A673 (cell line): ENCODE data around the gene ISY1. TPM values are rescaled to one million over a fixed set of nuclear protein-coding genes. Genes with fewer than 3 reads are reported as not detected.

Source experiments
- BruUV-seq: library from RNA; stranded (reverse); fragments of 400-500 nt; replicated peaks from 2 replicates; lab custom pipeline; 2021; lab: Mats Ljungman, UMichigan
- CTCF ChIA-PET: fragments of 300-600 bp; sonication (Branson Sonifier 250); formaldehyde crosslinking; loops from one replicate; lab custom pipeline; 2022; ENCODE audit warnings: antibody characterized with exemption; lab: Charles Lee
- POLR2A ChIA-PET: fragments of 300-600 bp; sonication (Branson Sonifier 250); formaldehyde crosslinking; loops from one replicate; lab custom pipeline; 2022; ENCODE audit warnings: antibody characterized with exemption; ENCODE audit not compliant: low non-redundant PET; lab: Charles Lee
- DNase-seq: peaks from one replicate; pipeline ENCODE4 v3.0.0-alpha.2; 2015; ENCODE audit warnings: low spot score
- H3K27ac ChIP-seq: fragments of 200-600 bp; sonication (generic); 2 replicates; pipeline ENCODE4 v1.5.1; 2016; ENCODE audit warnings: mixed run types, low read depth, mild to moderate bottlenecking, mixed read lengths, antibody characterized with exemption, low read length; ENCODE audit not compliant: poor library complexity, severe bottlenecking
- H3K27me3 ChIP-seq: fragments of 200-600 bp; sonication (generic); replicated peaks from 2 replicates; pipeline ENCODE4 v1.6.1; 2017; ENCODE audit warnings: mixed run types, low read depth, mild to moderate bottlenecking, mixed read lengths, antibody characterized with exemption, low read length; ENCODE audit not compliant: insufficient read depth, poor library complexity
- H3K36me3 ChIP-seq: fragments of 200-600 bp; sonication (generic); 2 replicates; pipeline ENCODE4 v1.6.1; 2016; ENCODE audit warnings: mixed run types, mild to moderate bottlenecking, mixed read lengths, antibody characterized with exemption, low read length; ENCODE audit not compliant: insufficient read depth, poor library complexity, severe bottlenecking
- H3K4me1 ChIP-seq: fragments of 200-600 bp; sonication (generic); 2 replicates; pipeline ENCODE4 v1.6.1; 2017; ENCODE audit warnings: mixed run types, mild to moderate bottlenecking, mixed read lengths, antibody characterized with exemption, low read length; ENCODE audit not compliant: insufficient read depth, poor library complexity, severe bottlenecking
- H3K4me3 ChIP-seq: fragments of 200-600 bp; sonication (generic); 2 replicates; pipeline ENCODE4 v1.5.1; 2016; ENCODE audit warnings: low read depth, mixed run types, mild to moderate bottlenecking, mixed read lengths, low read length; ENCODE audit not compliant: poor library complexity, severe bottlenecking
- H3K9me3 ChIP-seq: fragments of 200-600 bp; sonication (generic); 2 replicates; pipeline ENCODE4 v1.6.1; 2016; ENCODE audit warnings: mixed run types, low read depth, mild to moderate bottlenecking, mixed read lengths, antibody characterized with exemption, low read length; ENCODE audit not compliant: poor library complexity, severe bottlenecking
- CTCF ChIP-seq: fragments of 300-800, 200-600 bp; sonication (generic); conservative IDR thresholded peaks from 2 replicates; pipeline ENCODE4 v1.5.1; 2017; ENCODE audit warnings: low read depth, mild to moderate bottlenecking, antibody characterized with exemption, low read length, moderate library complexity, mixed read lengths
- EZH2 ChIP-seq: fragments of 200-600 bp; sonication (generic); IDR thresholded peaks from 2 replicates; pipeline ENCODE4 v1.6.1; 2017; ENCODE audit warnings: borderline replicate concordance, low read depth, mild to moderate bottlenecking, mixed read lengths, antibody characterized with exemption, low read length; ENCODE audit not compliant: poor library complexity, severe bottlenecking
- intact Hi-C: fragments of 100-400 bp; cut with micrococcal nuclease; formaldehyde crosslinking; loops from one replicate; pipeline ENCODE4 v1.10.0; 2022; ENCODE audit not compliant: unreplicated experiment
- total RNA-seq: library from RNA; stranded (reverse); gene quantifications from 2 replicates; pipeline ENCODE4 v1.2.3, GENCODE V29; 2021

The ISY1 gene
- total RNA-seq, 1 experiment from 2014 or later, result 46.2 TPM

- no peaks in the 10 kb centered on the region for H3K9me3 ChIP-seq
- H3K4me1 ChIP-seq, result no peaks in the 10 kb centered on the region
- no peak for DNase-seq
- no peak overlapping the region for H3K4me3 ChIP-seq
- H3K27me3 ChIP-seq, result no peaks in the 10 kb centered on the region
- BruUV-seq, result no TSS peak
- no peak for TF ChIP-seq EZH2
- no peak for TF ChIP-seq CTCF
- POLR2A ChIA-PET, result no interaction called here
- H3K27ac ChIP-seq, result no peak overlapping the region
- no peaks in the 10 kb centered on the region for H3K36me3 ChIP-seq
- CTCF ChIA-PET, result no interaction called here
- intact Hi-C loops, result no loop called here
Measured at GRCh38 chr3:129082026-129082425, 78.8 kb downstream of the ISY1 start.

GRCh38 chr3:129081503-129081902 lies 79.4 kb downstream of the ISY1 start:
- intact Hi-C loops, result no loop called here
- H3K27ac ChIP-seq, result no peak overlapping the region
- TF ChIP-seq EZH2, result no peak
- TF ChIP-seq CTCF, result no peak
- POLR2A ChIA-PET, result no interaction called here
- DNase-seq, result no peak
- no peaks in the 10 kb centered on the region for H3K9me3 ChIP-seq
- H3K27me3 ChIP-seq, result no peaks in the 10 kb centered on the region
- CTCF ChIA-PET, result no interaction called here
- H3K36me3 ChIP-seq, result no peaks in the 10 kb centered on the region
- H3K4me3 ChIP-seq, result no peak overlapping the region
- no TSS peak for BruUV-seq
- H3K4me1 ChIP-seq, result no peaks in the 10 kb centered on the region

- intact Hi-C loops, result no loop called here
- no peaks in the 10 kb centered on the region for H3K4me1 ChIP-seq
- H3K36me3 ChIP-seq, result no peaks in the 10 kb centered on the region
- ChIA-PET POLR2A (no interaction called here), CTCF (no interaction called here)
- DNase-seq, result no peak
- no peaks in the 10 kb centered on the region for H3K27me3 ChIP-seq
- TF ChIP-seq CTCF, result no peak
- BruUV-seq, result no TSS peak
- H3K4me3 ChIP-seq, result no peak overlapping the region
- no peaks in the 10 kb centered on the region for H3K9me3 ChIP-seq
- H3K27ac ChIP-seq, result no peak overlapping the region
Measured at GRCh38 chr3:129078510-129078909, 82.4 kb downstream of the ISY1 start.

Other genes starting within 250 kb of the ISY1 start
- gene CFAP92, start 167.0 kb downstream of the ISY1 start, total RNA-seq, result 0.26 TPM in 1 of 2 replicates, not detected in the other
- gene EFCC1, start 159.8 kb downstream of the ISY1 start, total RNA-seq, result not detected in 2 replicates
- gene GP9, start 100.3 kb downstream of the ISY1 start, total RNA-seq, result not detected in 2 replicates
- 2.9 and 7.3 TPM in 2 replicates for gene RAB43, start 39.3 kb downstream of the ISY1 start, total RNA-seq
- gene CNBP, start 22.8 kb upstream of the ISY1 start, total RNA-seq, result 396 and 438 TPM in 2 replicates
- 157 and 158 TPM in 2 replicates for gene COPG1, start 88.5 kb upstream of the ISY1 start, total RNA-seq
- 46.3 and 52.2 TPM in 2 replicates for gene HMCES, start 117.8 kb upstream of the ISY1 start, total RNA-seq